Kidney epithelial cell (primary cell): ENCODE data around the gene GADD45GIP1. TPM values are rescaled to one million over a fixed set of nuclear protein-coding genes. Genes with fewer than 3 reads are reported as not detected.
"Not testable (repeated sequence)": the region's sequence is repeated elsewhere in the genome, so short reads cannot be mapped to it uniquely, and the experiment has no call there.

Experiments
- DNase-seq: peaks from one replicate; pipeline ENCODE4 v3.0.0-alpha.2; 2010; ENCODE audit warnings: low read depth
- H3K27me3 ChIP-seq: 2 replicates; pipeline ENCODE4 v1.6.0; 2011; ENCODE audit warnings: low read length; ENCODE audit not compliant: control insufficient read depth, insufficient read depth
- H3K36me3 ChIP-seq: 2 replicates; pipeline ENCODE4 v1.5.1; 2011; ENCODE audit warnings: low read length; ENCODE audit not compliant: control insufficient read depth, insufficient read depth
- H3K4me3 ChIP-seq: 2 replicates; pipeline ENCODE4 v1.5.1; 2011; ENCODE audit warnings: low read depth, mild to moderate bottlenecking, control low read depth, low read length
- total RNA-seq: library from RNA; depleted of rRNA; stranded (reverse); fragments of >200 nt; gene quantifications from 2 replicates; pipeline ENCODE4 v1.2.3, GENCODE V29; 2015
- TF ChIP-seq, protein P1 (sequence below): IDR thresholded peaks from 2 replicates; pipeline ENCODE4 v1.5.1; 2011; ENCODE audit warnings: mild to moderate bottlenecking, moderate library complexity, low read length, control low read depth, inconsistent platforms; ENCODE audit not compliant: insufficient read depth, poor library complexity, severe bottlenecking

GADD45GIP1 gene
- total RNA-seq, 1 donor from 2014 or later: 60.1 TPM

DNA sequence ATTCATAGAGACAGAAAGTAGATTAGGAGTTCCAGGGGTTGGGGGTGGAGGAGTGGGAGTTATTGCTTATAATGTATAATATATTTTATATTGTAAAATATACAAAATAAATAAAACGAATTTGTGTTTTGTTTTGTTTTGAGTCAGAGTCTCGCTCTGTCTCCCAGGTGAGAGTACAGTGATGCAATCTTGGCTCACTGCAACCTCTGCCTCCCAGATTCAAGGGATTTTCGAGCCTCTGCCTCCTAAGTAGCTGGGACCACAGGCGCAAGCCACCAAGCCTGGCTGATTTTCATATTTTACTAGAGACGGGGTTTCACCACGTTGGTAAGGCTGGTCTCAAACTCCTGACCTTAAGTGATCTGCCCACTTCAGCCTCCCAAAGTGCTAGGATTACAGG lies 2.5 kb upstream of the GADD45GIP1 start:
- no peak overlapping the region for H3K4me3 ChIP-seq
- DNase-seq: no peak
- TF ChIP-seq, protein P1, sequence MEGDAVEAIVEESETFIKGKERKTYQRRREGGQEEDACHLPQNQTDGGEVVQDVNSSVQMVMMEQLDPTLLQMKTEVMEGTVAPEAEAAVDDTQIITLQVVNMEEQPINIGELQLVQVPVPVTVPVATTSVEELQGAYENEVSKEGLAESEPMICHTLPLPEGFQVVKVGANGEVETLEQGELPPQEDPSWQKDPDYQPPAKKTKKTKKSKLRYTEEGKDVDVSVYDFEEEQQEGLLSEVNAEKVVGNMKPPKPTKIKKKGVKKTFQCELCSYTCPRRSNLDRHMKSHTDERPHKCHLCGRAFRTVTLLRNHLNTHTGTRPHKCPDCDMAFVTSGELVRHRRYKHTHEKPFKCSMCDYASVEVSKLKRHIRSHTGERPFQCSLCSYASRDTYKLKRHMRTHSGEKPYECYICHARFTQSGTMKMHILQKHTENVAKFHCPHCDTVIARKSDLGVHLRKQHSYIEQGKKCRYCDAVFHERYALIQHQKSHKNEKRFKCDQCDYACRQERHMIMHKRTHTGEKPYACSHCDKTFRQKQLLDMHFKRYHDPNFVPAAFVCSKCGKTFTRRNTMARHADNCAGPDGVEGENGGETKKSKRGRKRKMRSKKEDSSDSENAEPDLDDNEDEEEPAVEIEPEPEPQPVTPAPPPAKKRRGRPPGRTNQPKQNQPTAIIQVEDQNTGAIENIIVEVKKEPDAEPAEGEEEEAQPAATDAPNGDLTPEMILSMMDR: no peak
- H3K36me3 ChIP-seq: peaks cover 1% of the 10 kb centered on the region
- H3K27me3 ChIP-seq: no peaks in the 10 kb centered on the region

DNA sequence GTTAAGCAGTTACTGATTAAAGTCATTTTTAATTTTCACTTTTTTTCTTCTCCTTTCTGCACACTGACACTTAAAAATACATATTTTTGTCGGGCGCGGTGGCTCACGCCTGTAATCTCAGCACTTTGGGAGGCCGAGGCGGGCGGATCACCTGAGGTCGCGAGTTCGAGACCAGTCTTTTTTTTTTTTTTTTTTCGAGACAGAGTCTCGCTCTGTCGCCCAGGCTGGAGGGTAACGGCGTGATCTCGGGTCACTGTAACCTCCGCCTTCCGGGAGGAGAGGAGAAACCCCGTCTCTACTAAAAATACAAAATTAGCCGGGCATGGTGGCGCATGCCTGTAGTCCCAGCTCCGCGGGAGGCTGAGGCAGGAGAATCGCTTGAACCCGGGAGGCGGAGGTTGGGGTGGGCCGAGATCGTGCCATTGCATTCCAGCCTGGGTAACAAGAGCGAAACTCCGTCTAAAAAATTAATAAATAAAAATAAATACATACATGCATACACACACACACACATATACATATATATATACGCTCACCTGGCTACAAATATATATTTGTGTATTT lies 448 bp upstream of the GADD45GIP1 start:
- not testable (repeated sequence) for H3K36me3 ChIP-seq, H3K27me3 ChIP-seq, DNase-seq
- H3K4me3 ChIP-seq: peak overlapping the region; percentile 95

DNA sequence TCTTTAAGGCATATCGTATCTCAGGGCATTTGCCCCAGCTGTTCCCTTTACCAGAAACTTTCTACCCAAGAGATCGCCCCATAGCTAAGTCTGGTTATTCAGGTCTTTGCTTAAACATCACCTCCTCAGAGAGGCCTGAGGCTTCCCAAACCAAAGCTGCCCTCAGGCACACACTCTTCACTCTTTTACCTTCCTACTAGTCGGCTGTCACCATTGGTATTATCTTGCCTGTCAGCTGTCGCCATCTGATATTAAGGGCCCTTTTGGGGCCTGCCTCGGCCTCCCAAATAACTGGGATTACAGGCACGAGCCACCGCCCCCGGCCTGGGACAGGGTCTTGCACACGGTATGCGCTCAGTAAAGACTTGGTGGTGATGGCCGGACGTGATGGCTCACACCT lies 1.0 kb downstream of the GADD45GIP1 start:
- no peak for DNase-seq
- peak overlapping the region; percentile 95 for H3K4me3 ChIP-seq
- H3K36me3 ChIP-seq: peaks cover 1% of the 10 kb centered on the region
- no peaks in the 10 kb centered on the region for H3K27me3 ChIP-seq
- TF ChIP-seq, protein P1: no peak

DNA sequence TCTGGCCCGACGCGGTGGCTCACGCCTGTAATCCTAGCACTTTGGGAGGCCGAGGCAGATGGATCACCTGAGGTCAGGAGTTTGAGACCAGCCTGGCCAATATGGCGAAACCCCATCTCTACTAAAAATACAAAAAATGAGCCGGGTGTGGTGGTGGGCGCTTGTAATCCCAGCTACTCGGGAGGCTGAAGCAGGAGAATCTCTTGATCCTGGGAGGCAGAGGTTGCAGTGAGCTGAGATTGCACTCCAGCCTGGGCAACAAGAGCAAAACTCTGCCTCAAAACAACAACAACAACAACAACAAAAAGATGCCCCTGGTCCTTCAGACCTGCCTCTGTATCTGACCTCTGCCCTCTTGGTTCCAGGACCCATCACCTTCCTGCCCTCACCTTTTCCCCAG lies 1.4 kb downstream of the GADD45GIP1 start:
- not testable (repeated sequence) for H3K36me3 ChIP-seq, H3K27me3 ChIP-seq, DNase-seq, H3K4me3 ChIP-seq

DNA sequence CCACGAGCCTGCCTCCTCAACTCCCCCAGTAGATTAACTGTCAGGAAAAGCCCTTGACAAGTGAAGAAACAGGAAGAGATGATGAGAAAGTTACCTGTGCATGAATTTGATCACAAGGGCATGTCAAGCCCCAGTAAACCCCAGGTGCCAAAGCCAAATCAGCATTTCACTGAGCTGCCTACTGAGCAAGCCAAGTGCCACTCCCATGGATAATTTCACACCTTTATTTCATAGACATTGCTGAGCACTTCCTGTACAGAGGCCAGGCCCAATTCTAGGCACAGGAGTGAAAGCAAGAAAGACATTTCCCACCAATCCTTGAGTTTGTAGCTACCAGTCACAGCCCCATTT lies 2.4 kb downstream of the GADD45GIP1 start:
- TF ChIP-seq, protein P1: no peak
- no peaks in the 10 kb centered on the region for H3K27me3 ChIP-seq
- no peak for DNase-seq

DNA sequence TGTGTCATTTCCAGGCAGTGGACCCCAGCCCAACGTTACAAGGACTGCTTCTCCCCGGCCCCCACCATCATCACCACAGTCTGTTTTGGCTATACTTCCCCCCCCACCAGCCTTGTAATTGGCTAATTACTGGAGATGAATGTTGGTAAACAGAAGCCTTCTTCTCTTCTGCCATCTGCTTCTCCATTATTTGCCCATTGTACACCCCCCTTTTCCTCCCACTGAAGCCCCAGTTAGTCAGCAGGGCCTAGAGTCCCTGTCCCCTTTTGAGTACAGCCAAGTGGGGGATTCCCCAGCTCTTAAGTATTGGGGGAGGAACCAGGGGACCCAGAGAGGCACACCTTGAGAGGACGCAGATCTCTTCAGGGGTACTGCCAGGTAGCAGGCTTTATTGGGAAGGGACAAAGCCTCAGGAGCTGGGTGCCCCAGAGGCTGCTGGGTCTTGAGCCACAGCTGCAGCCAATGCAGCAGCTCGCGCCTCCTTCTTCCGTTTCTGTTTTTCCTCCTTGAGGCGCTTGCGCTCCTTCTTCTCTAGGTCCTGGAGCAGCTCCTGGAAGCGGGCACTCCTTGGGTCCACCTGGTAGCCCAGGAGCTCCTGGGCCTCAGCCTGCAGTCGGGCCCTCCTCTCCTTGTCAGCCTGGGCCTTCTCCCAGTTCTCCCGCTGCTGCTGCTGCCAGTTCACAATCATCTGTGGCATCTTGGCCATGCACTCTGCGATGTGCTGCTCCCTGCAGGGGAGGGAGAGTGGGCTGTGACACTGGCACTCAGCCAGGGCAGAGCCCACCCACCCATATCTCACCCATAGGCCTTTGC lies 3.0 kb downstream of the GADD45GIP1 start:
- no peaks in the 10 kb centered on the region for H3K27me3 ChIP-seq
- TF ChIP-seq, protein P1: no peak
- H3K36me3 ChIP-seq: peaks cover 2% of the 10 kb centered on the region
- no peak for DNase-seq
- no peak overlapping the region for H3K4me3 ChIP-seq

More for the DNA sequence above, 2.4 kb downstream of the GADD45GIP1 start:
- Histone ChIP-seq H3K36me3 (peaks cover 1% of the 10 kb centered on the region), H3K4me3 (no peak overlapping the region)
